Neural progenitor cell (in vitro differentiated cells): ENCODE data around the gene TATDN3.

ENCODE experiments used
- EZH2 ChIP-seq: fragments of 200-600 bp; sonication (generic); IDR thresholded peaks from 2 replicates; pipeline ENCODE4 v1.6.1; 2017; ENCODE audit warnings: antibody characterized with exemption, mild to moderate bottlenecking, moderate library complexity
- TF ChIP-seq, protein P1 (sequence below): fragments of 200-600 bp; sonication (generic); IDR thresholded peaks from 2 replicates; pipeline ENCODE4 v1.5.1; 2017; ENCODE audit warnings: antibody characterized with exemption, mild to moderate bottlenecking

DNA sequence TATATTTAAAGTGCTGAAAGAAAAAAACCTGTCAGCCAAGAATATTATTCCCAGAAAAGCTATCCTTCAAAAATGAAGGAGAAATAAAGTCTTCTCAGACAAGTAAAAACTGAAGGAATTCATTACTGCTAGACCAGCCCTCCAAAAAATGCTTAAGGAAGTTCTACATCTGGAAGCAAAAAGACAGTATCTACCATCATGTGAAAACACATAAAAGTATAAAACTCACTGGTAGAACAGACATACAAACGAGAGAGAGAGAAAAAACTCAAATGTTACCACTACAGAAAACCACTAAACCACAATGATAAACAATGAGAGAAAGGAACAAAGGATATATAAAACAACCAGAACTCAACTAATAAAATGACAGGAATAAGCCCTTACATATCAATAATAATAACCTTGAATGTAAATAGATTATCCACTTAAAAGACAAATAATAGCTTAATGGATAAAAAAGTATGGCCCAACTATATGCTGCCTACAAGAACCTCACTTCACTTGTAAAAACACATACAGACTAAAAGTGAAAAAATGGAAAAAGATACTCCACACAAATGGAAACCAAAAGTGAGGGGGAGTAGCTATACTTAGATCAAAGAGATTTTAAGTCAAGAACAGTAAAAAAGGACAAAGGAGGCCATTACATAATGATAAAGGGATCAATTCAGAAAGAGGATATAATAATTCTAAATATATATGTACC lies 22.1 kb upstream of the TATDN3 start:
- TF ChIP-seq, protein P1, sequence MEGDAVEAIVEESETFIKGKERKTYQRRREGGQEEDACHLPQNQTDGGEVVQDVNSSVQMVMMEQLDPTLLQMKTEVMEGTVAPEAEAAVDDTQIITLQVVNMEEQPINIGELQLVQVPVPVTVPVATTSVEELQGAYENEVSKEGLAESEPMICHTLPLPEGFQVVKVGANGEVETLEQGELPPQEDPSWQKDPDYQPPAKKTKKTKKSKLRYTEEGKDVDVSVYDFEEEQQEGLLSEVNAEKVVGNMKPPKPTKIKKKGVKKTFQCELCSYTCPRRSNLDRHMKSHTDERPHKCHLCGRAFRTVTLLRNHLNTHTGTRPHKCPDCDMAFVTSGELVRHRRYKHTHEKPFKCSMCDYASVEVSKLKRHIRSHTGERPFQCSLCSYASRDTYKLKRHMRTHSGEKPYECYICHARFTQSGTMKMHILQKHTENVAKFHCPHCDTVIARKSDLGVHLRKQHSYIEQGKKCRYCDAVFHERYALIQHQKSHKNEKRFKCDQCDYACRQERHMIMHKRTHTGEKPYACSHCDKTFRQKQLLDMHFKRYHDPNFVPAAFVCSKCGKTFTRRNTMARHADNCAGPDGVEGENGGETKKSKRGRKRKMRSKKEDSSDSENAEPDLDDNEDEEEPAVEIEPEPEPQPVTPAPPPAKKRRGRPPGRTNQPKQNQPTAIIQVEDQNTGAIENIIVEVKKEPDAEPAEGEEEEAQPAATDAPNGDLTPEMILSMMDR = no peak
- TF ChIP-seq EZH2 = no peak
